K562 (cell line): ENCODE measurements around the gene GHDC. TPM values are rescaled to one million over a fixed set of nuclear protein-coding genes. Genes with fewer than 3 reads are reported as not detected.

Experiments used
- FOXA3 ChIP-seq, 2 experiments: fragments of 450-650 bp in 1 of 2; sonication (generic) in 1 of 2; formaldehyde crosslinking; IDR thresholded peaks in 1 of 2; conservative IDR thresholded peaks in 1 of 2; 2 replicates each; pipeline versions ENCODE4 v1.4.0 to v1.8.0; 2020 to 2022; ENCODE audit warnings: mild to moderate bottlenecking in 2 of 2, missing genetic modification reagents in 1 of 2
- FUS ChIP-seq: fragments of 200-400 bp; formaldehyde crosslinking; optimal IDR thresholded peaks from 2 replicates; pipeline ENCODE3; 2017; ENCODE audit warnings: low read depth, low read length
- HMG20B ChIP-seq: fragments of 250-450 bp; sonication (Bioruptor Pico); IDR thresholded peaks from 2 replicates; pipeline ENCODE4 v1.5.0; 2021; ENCODE audit warnings: mild to moderate bottlenecking
- HSF4 ChIP-seq: fragments of 250-450 bp; sonication (Bioruptor Pico); IDR thresholded peaks from 2 replicates; pipeline ENCODE4 v2.1.2; 2022; ENCODE audit warnings: mild to moderate bottlenecking, moderate library complexity, borderline replicate concordance
- KLF13 ChIP-seq: fragments of 450-650 bp; IDR thresholded peaks from 2 replicates; pipeline ENCODE4 v1.6.1; 2016; ENCODE audit warnings: missing genetic modification characterization, low read depth, mild to moderate bottlenecking, missing compliant biosample characterization, moderate library complexity, borderline replicate concordance
- RB1 ChIP-seq: fragments of 450-650 bp; IDR thresholded peaks from 2 replicates; pipeline ENCODE4 v1.6.1; 2017; ENCODE audit warnings: low read depth, mild to moderate bottlenecking
- SAFB2 ChIP-seq: fragments of 200-400 bp; formaldehyde crosslinking; IDR thresholded peaks from 2 replicates; pipeline ENCODE4 v1.6.1; 2018; ENCODE audit warnings: borderline replicate concordance, low read length, low read depth, moderate library complexity; ENCODE audit not compliant: severe bottlenecking
- XRCC3 ChIP-seq: fragments of 450-650 bp; IDR thresholded peaks from 2 replicates; pipeline ENCODE4 v1.6.1; 2017; ENCODE audit warnings: mild to moderate bottlenecking, moderate library complexity
- ZFP1 ChIP-seq: fragments of 450-650 bp; formaldehyde crosslinking; IDR thresholded peaks from 2 replicates; pipeline ENCODE4 v1.4.0; 2020; ENCODE audit warnings: mild to moderate bottlenecking, mixed read lengths
- ZNF197 ChIP-seq: fragments of 200-800 bp; sonication (Bioruptor generic); IDR thresholded peaks from 2 replicates; pipeline ENCODE4 v1.6.1; 2016; ENCODE audit warnings: low read depth, missing genetic modification characterization, missing compliant biosample characterization
- ZNF318 ChIP-seq, 2 experiments: fragments of 450-650 bp; IDR thresholded peaks; 2 replicates each; pipeline ENCODE4 v1.6.1; 2016; ENCODE audit warnings: mild to moderate bottlenecking in 2 of 2, borderline replicate concordance in 1 of 2, low read depth in 1 of 2, moderate library complexity in 1 of 2
- ZNF507 ChIP-seq: conservative IDR thresholded peaks from 2 replicates; pipeline ENCODE4 v1.6.1; 2017; ENCODE audit warnings: missing genetic modification characterization, missing compliant biosample characterization
- polyA plus RNA-seq, 8 experiments: library from polyadenylated mRNA; depleted of rRNA in 4 of 8; stranded (reverse) in 5 of 8; unstranded in 3 of 8; fragments of >200 nt; fragmentation: Nextera tagmentation in 2 of 8; fragmentation: Illumina TruSeq in 1 of 8; extraction: Ambion mirVana in 2 of 8; extraction: Trizol in 1 of 8; gene quantifications; 2 replicates each; pipeline versions ENCODE4 v1.2.1 to v1.2.3, GENCODE V29; 2011 to 2014; ENCODE audit warnings: inconsistent platforms in 1 of 8, missing spikeins in 1 of 8
- total RNA-seq, 7 experiments: library from RNA; depleted of rRNA in 6 of 7; stranded (reverse); fragments of >200 nt in 6 of 7; fragmentation: Illumina TruSeq in 2 of 7; extraction: Trizol in 2 of 7; gene quantifications; 2 replicates each; pipeline versions ENCODE4 v1.2.1 to v1.2.3, GENCODE V29; 2011 to 2021; ENCODE audit warnings: low replicate concordance in 1 of 7
- TF ChIP-seq, protein P1 (sequence below): sonication (generic); formaldehyde crosslinking; IDR thresholded peaks from 2 replicates; pipeline ENCODE4 v1.8.1; 2023; ENCODE audit warnings: mild to moderate bottlenecking, missing genetic modification reagents, moderate library complexity
- TF ChIP-seq, protein P2 (sequence below): fragments of 250-450 bp; sonication (Bioruptor Pico); IDR thresholded peaks from 2 replicates; pipeline ENCODE4 v1.6.1; 2021; ENCODE audit warnings: mild to moderate bottlenecking
- TF ChIP-seq, protein P3 (sequence below): sonication (generic); formaldehyde crosslinking; IDR thresholded peaks from 2 replicates; pipeline ENCODE4 v1.8.1; 2023; ENCODE audit warnings: mild to moderate bottlenecking, missing genetic modification reagents

Gene GHDC
- total and polyA plus RNA-seq, 9 of the 15 experiments (the other 6 are each of a cell fraction or from before 2014, with no cell fraction given), result 0.65 to 23.2 (median 11.2) TPM

DNA sequence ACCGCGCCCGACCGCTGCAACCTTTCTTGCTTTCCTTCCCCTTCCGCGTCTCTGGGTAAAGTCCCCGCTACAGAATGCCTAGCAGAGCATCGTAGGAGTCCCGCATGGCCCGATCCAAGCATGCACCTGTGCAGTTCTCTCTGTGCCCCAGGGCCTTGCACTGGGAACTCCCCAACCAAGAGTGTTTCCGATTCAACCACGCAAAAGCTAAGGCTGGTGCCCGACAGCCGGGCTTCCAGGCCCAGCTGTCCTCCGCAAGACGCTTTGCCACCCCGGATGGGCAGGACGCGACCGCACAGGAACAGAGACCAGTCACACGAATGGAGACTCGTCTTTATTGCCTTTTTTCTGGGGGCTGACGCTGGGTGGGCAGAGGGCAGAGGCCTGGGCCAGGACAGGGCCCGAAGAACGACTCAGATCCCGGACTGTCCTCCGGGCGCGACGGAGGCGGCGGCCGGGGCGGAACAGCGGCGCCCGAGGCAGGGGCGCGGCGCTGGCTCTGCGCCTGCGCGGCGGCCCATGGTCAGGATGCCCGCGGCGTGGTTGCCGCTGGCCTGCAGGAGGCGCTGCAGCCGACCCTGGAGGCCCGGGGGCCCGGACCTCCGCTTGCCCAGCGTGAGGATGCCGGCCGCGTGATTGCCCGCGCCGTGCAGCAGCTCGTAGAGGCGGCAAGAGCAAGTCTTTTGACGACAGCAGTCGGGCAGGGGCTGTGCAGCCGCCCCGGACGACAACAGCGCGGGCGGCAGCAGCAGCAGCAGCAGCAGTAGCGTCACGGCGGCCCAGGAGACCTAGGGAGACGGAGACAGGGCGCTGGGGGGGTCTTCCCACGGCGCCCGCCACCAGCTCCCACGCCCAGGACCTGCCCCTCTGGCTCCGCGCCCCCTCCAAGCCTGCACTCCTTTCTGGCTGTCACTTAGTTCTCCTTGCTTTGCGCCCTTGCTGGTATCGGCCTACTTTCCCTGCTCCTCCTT lies 10.3 kb downstream of the GHDC start (continued):
- TF ChIP-seq, protein P1, sequence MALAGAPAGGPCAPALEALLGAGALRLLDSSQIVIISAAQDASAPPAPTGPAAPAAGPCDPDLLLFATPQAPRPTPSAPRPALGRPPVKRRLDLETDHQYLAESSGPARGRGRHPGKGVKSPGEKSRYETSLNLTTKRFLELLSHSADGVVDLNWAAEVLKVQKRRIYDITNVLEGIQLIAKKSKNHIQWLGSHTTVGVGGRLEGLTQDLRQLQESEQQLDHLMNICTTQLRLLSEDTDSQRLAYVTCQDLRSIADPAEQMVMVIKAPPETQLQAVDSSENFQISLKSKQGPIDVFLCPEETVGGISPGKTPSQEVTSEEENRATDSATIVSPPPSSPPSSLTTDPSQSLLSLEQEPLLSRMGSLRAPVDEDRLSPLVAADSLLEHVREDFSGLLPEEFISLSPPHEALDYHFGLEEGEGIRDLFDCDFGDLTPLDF (CRISPR knock-in tag), result 0 out of 2 replicates have a peak, but pooled peaks have one; percentile 62
- no peak for TF ChIP-seq SAFB2
- TF ChIP-seq ZNF507, result no peak
- no peak for TF ChIP-seq ZNF197 (CRISPR knock-in tag)
- TF ChIP-seq, protein P2, sequence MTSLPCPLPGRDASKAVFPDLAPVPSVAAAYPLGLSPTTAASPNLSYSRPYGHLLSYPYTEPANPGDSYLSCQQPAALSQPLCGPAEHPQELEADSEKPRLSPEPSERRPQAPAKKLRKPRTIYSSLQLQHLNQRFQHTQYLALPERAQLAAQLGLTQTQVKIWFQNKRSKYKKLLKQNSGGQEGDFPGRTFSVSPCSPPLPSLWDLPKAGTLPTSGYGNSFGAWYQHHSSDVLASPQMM (CRISPR knock-in tag), result no peak
- no peak for TF ChIP-seq ZFP1
- TF ChIP-seq, protein P3, sequence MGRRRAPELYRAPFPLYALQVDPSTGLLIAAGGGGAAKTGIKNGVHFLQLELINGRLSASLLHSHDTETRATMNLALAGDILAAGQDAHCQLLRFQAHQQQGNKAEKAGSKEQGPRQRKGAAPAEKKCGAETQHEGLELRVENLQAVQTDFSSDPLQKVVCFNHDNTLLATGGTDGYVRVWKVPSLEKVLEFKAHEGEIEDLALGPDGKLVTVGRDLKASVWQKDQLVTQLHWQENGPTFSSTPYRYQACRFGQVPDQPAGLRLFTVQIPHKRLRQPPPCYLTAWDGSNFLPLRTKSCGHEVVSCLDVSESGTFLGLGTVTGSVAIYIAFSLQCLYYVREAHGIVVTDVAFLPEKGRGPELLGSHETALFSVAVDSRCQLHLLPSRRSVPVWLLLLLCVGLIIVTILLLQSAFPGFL (CRISPR knock-in tag), result no peak
- no peak for TF ChIP-seq ZNF318 (IDR thresholded peaks at IDR 0.05; ENCODE audit: borderline replicate concordance in 1 of 2, low read depth in 1 of 2)
- peak; percentile 84 for TF ChIP-seq FUS
- TF ChIP-seq HSF4, result no peak
- TF ChIP-seq XRCC3, result no peak
- peak; percentile 96 for TF ChIP-seq RB1
- no peak for TF ChIP-seq HMG20B (CRISPR knock-in tag)
- no peak for TF ChIP-seq FOXA3 (CRISPR knock-in tag; conservative IDR thresholded peaks at IDR 0.05 in 1 of 2, IDR thresholded peaks at IDR 0.05 in 1 of 2)
- no peak for TF ChIP-seq KLF13 (tag)
